Neural progenitor cell (in vitro differentiated cells): ENCODE data around the gene PDE1C. TPM values are rescaled to one million over a fixed set of nuclear protein-coding genes. Genes with fewer than 3 reads are reported as not detected.

Source experiments
- DNase-seq: peaks from one replicate; pipeline ENCODE4 v3.0.0-alpha.2; 2016; ENCODE audit warnings: low spot score
- H2AFZ ChIP-seq: fragments of 200-600 bp; sonication (generic); replicated peaks from 2 replicates; pipeline ENCODE4 v1.6.1; 2016; ENCODE audit warnings: antibody characterized with exemption
- H3F3A ChIP-seq: fragments of 200-600 bp; sonication (generic); 2 replicates; pipeline ENCODE4 v1.6.1; 2016; ENCODE audit warnings: antibody characterized with exemption, low read depth
- H3K27ac ChIP-seq: fragments of 200-600 bp; sonication (generic); 2 replicates; pipeline ENCODE4 v1.5.1; 2016; ENCODE audit warnings: mild to moderate bottlenecking
- H3K27me3 ChIP-seq: fragments of 200-600 bp; sonication (generic); 2 replicates; pipeline ENCODE4 v1.6.1; 2016; ENCODE audit warnings: mild to moderate bottlenecking, moderate library complexity
- H3K36me3 ChIP-seq: fragments of 200-600 bp; sonication (generic); 2 replicates; pipeline ENCODE4 v1.5.1; 2016
- H3K4me1 ChIP-seq: fragments of 200-600 bp; sonication (generic); 2 replicates; pipeline ENCODE4 v1.6.1; 2016; ENCODE audit warnings: mixed run types
- H3K4me2 ChIP-seq: fragments of 200-600 bp; sonication (generic); 2 replicates; pipeline ENCODE4 v1.6.1; 2016
- H3K4me3 ChIP-seq: fragments of 200-600 bp; sonication (generic); 2 replicates; pipeline ENCODE4 v1.5.1; 2016
- H3K79me2 ChIP-seq: fragments of 200-600 bp; sonication (generic); 2 replicates; pipeline ENCODE4 v1.6.1; 2016; ENCODE audit warnings: low read depth
- H3K9ac ChIP-seq: fragments of 200-600 bp; sonication (generic); 2 replicates; pipeline ENCODE4 v1.6.1; 2016
- H3K9me3 ChIP-seq: fragments of 200-600 bp; sonication (generic); 2 replicates; pipeline ENCODE4 v1.5.1; 2016; ENCODE audit warnings: low read depth
- H4K20me1 ChIP-seq: fragments of 200-600 bp; sonication (generic); 2 replicates; pipeline ENCODE4 v1.6.1; 2016; ENCODE audit warnings: low read depth
- H3K27ac Mint-ChIP-seq: 3 replicates; pipeline ENCODE4 v1.8.0; 2021; ENCODE audit warnings: mixed read lengths
- H3K27me3 Mint-ChIP-seq: 2 replicates; pipeline ENCODE4 v1.8.0; 2022; ENCODE audit warnings: low read depth, mild to moderate bottlenecking, inconsistent platforms, moderate library complexity, mixed read lengths; ENCODE audit not compliant: insufficient read depth
- H3K36me3 Mint-ChIP-seq: 3 replicates; pipeline ENCODE4 v1.8.0; 2021; ENCODE audit warnings: mixed read lengths
- H3K4me1 Mint-ChIP-seq: 3 replicates; pipeline ENCODE4 v1.8.0; 2021; ENCODE audit warnings: mixed read lengths
- H3K4me3 Mint-ChIP-seq: 3 replicates; pipeline ENCODE4 v1.8.0; 2021; ENCODE audit warnings: mild to moderate bottlenecking, moderate library complexity, mixed read lengths
- H3K9me3 Mint-ChIP-seq: 3 replicates; pipeline ENCODE4 v1.8.0; 2020; ENCODE audit warnings: mixed read lengths
- CTCF ChIP-seq: fragments of 200-600 bp; sonication (generic); IDR thresholded peaks from 2 replicates; pipeline ENCODE4 v1.5.1; 2017; ENCODE audit warnings: antibody characterized with exemption, mild to moderate bottlenecking
- EZH2 ChIP-seq: fragments of 200-600 bp; sonication (generic); IDR thresholded peaks from 2 replicates; pipeline ENCODE4 v1.6.1; 2017; ENCODE audit warnings: antibody characterized with exemption, mild to moderate bottlenecking, moderate library complexity
- EZH2phosphoT487 ChIP-seq: fragments of 200-600 bp; sonication (generic); IDR thresholded peaks from 2 replicates; pipeline ENCODE4 v1.6.1; 2017; ENCODE audit warnings: antibody characterized with exemption
- total RNA-seq: library from RNA; depleted of rRNA; stranded (reverse); fragments of >200 nt; gene quantifications from 2 replicates; pipeline ENCODE4 v1.2.3, GENCODE V29; 2015; ENCODE audit warnings: low replicate concordance

PDE1C gene
- total RNA-seq, 1 donor from 2014 or later, result 0.54 TPM

- Mint-ChIP-seq H3K9me3 (no peaks in the 10 kb centered on the region), H3K27me3 (no peaks in the 10 kb centered on the region), H3K27ac (no peak overlapping the region), H3K4me1 (no peaks in the 10 kb centered on the region), H3K4me3 (no peak overlapping the region), H3K36me3 (no peaks in the 10 kb centered on the region)
- H3K9ac ChIP-seq, result no peak overlapping the region
- no peaks in the 10 kb centered on the region for H3F3A ChIP-seq
- no peak overlapping the region for H3K27ac ChIP-seq
- H3K4me1 ChIP-seq, result no peaks in the 10 kb centered on the region
- H4K20me1 ChIP-seq, result no peaks in the 10 kb centered on the region
- H3K4me3 ChIP-seq, result no peak overlapping the region
- H2AFZ ChIP-seq, result no peak overlapping the region
- no peaks in the 10 kb centered on the region for H3K79me2 ChIP-seq
- DNase-seq, result no peak
- TF ChIP-seq CTCF, result no peak
- no peak for TF ChIP-seq EZH2
- no peak for TF ChIP-seq EZH2phosphoT487
- peaks cover 7% of the 10 kb centered on the region for H3K27me3 ChIP-seq
- H3K36me3 ChIP-seq, result no peaks in the 10 kb centered on the region
- no peak overlapping the region for H3K4me2 ChIP-seq
- no peaks in the 10 kb centered on the region for H3K9me3 ChIP-seq
Measured at GRCh38 chr7:31819031-31819430, 251.2 kb downstream of the PDE1C start.

- Mint-ChIP-seq H3K4me1 (no peaks in the 10 kb centered on the region), H3K9me3 (no peaks in the 10 kb centered on the region)
Measured at GRCh38 chr7:31816810-31817209, 253.4 kb downstream of the PDE1C start.

GRCh38 chr7:31815796-31816195, 254.4 kb downstream of the PDE1C start:
- Histone ChIP-seq H3K9me3 (no peaks in the 10 kb centered on the region), H3K4me2 (no peak overlapping the region), H3K27ac (no peak overlapping the region), H3K79me2 (no peaks in the 10 kb centered on the region), H3K9ac (no peak overlapping the region), H3K27me3 (peaks cover 7% of the 10 kb centered on the region), H3K4me1 (no peaks in the 10 kb centered on the region), H3K4me3 (no peak overlapping the region), H3F3A (no peaks in the 10 kb centered on the region), H2AFZ (no peak overlapping the region), H3K36me3 (no peaks in the 10 kb centered on the region), H4K20me1 (no peaks in the 10 kb centered on the region)
- H3K4me3 Mint-ChIP-seq, result no peak overlapping the region
- H3K4me1 Mint-ChIP-seq, result no peaks in the 10 kb centered on the region
- H3K27me3 Mint-ChIP-seq, result no peaks in the 10 kb centered on the region
- no peaks in the 10 kb centered on the region for H3K36me3 Mint-ChIP-seq
- H3K27ac Mint-ChIP-seq, result no peak overlapping the region
- no peaks in the 10 kb centered on the region for H3K9me3 Mint-ChIP-seq
- DNase-seq, result no peak
- TF ChIP-seq EZH2, result no peak
- TF ChIP-seq EZH2phosphoT487, result no peak
- TF ChIP-seq CTCF, result no peak

More at GRCh38 chr7:31816810-31817209, 253.4 kb downstream of the PDE1C start:
- DNase-seq, result no peak
- H3K27me3 Mint-ChIP-seq, result no peaks in the 10 kb centered on the region
- Histone ChIP-seq H2AFZ (no peak overlapping the region), H3F3A (no peaks in the 10 kb centered on the region), H3K4me1 (no peaks in the 10 kb centered on the region), H3K27me3 (peaks cover 7% of the 10 kb centered on the region), H3K4me2 (no peak overlapping the region), H3K27ac (no peak overlapping the region), H4K20me1 (no peaks in the 10 kb centered on the region), H3K9ac (no peak overlapping the region), H3K79me2 (no peaks in the 10 kb centered on the region), H3K4me3 (no peak overlapping the region), H3K9me3 (no peaks in the 10 kb centered on the region), H3K36me3 (no peaks in the 10 kb centered on the region)
- H3K36me3 Mint-ChIP-seq, result no peaks in the 10 kb centered on the region
- TF ChIP-seq EZH2, result no peak
- no peak for TF ChIP-seq CTCF
- TF ChIP-seq EZH2phosphoT487, result no peak
- H3K4me3 Mint-ChIP-seq, result no peak overlapping the region
- H3K27ac Mint-ChIP-seq, result no peak overlapping the region
